ENCODE data around the gene MTCH1.
"Not testable (repeated sequence)": the region's sequence is repeated elsewhere in the genome, so short reads cannot be mapped to it uniquely, and the experiment has no call there.

MTCH1 gene

DNA sequence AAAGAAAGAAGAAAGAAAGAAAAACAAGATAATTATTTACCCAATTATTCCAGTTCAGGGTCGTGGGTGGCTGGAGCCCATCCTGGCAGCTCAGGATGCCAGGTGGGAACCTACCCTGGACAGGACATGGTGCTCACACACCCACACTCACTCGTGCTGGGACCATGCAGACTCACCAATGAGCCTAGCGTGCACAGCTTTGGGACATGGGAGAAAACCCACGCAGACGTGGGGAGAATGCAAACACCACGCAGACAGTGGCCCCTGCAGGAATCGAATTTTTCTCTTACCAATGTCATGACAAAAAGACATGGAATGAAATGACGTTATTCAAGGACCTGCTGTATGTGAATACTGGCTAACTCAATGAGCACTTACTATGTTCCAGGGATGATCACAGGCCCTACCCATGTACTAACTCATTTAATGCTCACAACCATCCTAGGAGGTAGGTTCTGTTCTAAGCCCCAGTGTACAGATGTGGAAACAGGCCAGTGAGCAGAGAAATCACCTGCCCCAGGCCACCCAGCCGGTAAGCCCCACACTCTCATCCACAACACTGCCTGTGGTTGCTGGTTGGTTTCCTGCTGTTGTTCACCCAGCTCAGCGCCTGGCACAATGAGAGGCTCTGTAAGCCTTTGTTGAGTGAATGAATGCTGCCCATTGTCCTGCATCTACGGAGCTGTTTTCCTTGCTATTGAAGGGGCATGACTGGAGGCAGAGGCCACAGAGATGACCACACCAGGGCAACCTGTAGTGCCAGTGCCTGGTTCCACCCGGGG lies 38.2 kb downstream of the MTCH1 start:
- DNase-seq: no peak

DNA sequence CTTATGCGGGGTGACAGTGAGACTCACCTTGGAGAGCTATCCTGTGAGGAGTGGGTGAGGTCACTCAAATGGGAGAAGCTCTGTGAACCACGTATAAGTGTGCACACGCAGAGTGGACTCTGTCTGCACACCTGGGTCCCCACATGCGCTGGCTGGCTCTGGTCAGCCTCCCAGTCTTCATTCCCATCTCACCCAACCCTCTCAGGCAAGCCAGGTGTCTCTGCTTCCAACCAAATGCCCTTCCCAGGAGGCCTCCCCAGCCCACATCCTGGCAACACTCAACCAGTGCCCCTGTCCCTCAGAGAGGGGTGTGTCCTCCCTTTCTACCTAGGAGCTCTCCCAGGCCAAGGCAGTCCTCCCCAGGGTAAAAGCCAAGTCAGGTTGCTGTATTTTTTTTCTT lies 39.5 kb downstream of the MTCH1 start:
- DNase-seq: no peak

DNA sequence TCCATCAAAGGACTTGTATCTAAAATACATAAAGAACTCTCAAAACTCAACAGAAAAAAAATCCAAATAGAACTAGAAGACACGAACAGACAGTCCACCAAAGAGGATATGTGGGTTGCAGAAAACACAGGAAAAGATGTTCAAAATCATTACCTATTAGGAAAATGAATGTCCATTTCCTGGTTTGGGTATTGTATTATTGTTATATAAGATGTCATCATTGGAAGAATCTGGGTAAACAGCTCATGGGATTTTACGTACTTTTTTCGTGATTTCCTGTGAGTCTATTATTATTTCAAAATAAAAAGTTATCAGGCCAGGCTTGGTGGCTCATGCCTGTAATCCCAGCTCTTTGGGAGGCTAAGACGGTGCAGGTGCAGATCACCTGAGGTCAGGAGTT lies 40.7 kb downstream of the MTCH1 start:
- DNase-seq: no peak

DNA sequence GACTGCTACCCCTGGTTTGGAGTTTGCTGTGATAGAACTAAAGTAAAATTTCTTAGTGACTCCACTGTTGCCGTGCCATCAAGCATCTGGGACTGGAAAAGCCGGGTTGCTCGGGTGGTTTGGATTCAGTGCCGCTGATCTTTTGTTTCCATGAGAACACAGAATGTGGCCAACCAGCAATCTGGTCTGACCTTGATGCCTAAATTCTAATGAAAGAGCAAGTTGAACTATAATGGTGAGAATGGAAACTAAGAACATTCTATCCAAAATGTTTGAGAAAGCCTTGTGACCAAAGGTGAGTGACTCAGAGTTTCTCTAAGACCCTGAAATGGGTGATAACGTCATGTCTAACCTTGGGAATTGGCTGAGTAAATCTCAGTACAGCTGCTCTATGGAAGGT lies 41.3 kb downstream of the MTCH1 start:
- DNase-seq: no peak

DNA sequence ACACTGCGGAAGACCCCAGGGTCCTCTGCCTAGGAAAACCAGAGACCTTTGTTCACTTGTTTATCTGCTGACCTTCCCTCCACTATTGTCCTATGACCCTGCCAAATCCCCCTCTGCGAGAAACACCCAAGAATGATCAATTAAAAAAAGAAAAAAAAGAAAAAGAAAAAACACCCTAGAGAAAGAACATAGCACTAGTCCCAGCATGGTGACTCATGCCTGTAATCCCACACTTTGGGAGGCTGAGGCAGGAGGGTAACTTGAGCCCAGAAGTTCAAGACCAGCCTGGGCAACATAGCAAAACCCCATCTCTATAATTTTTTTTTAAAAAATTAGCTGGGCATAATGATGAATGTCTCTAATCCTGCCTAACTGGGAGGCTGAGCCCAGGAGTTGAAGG lies 43.7 kb downstream of the MTCH1 start:
- not testable (repeated sequence) for DNase-seq

DNA sequence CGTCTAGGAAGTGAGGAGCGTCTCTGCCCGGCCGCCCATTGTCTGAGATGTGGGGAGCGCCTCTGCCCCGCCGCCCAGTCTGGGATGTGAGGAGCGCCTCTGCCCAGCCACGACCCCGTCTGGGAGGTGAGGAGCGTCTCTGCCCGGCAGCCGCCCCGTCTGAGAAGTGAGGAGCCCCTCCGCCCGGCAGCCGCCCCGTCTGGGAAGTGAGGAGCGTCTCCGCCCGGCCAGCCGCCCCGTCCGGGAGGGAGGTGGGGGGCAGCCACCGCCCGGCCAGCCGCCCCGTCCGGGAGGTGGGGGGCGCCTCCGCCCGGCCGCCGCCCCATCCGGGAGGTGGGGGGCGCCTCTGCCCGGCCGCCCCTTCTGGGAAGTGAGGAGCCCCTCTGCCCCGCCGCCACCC lies 44.4 kb downstream of the MTCH1 start:
- not testable (repeated sequence) for DNase-seq

DNA sequence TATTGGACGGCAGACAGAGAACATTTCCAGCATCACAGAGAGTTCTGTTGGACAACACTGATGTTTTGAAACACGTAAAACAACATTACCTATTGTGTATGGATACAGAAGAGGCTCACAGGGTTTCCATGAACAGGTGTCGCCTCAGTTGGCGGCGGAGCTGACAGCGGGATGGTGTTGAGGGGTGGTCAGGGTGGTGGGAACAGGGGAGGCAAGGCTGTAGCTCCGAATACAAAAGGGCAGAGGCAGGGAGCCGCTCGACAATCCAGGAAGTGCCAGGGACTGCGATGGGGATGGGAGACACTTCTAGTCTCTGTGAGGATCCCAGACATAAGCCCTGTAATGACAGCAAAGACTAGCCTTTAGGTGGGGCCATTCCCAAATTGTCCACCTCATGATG lies 46.0 kb downstream of the MTCH1 start:
- no peak for DNase-seq

DNA sequence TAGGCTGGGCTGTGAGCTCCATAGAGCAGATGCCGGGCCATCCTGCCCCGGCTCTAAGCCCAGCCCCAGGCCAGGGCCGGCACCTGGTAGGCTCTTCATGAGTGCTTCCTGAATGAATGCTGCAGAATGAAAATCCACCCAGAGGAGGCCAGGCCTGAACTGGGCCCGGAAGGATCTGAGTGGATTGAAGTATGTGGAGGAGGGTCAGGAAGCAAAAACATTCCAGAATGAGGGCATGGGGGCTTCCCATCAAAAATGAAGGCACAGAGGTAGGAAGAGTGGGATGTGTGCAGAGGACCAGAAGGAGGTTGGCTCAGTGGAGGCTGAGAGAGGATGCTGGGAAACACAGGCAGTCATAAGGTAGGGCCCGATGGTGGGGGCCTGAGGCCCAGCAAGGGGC lies 47.0 kb downstream of the MTCH1 start:
- not testable (repeated sequence) for DNase-seq

DNA sequence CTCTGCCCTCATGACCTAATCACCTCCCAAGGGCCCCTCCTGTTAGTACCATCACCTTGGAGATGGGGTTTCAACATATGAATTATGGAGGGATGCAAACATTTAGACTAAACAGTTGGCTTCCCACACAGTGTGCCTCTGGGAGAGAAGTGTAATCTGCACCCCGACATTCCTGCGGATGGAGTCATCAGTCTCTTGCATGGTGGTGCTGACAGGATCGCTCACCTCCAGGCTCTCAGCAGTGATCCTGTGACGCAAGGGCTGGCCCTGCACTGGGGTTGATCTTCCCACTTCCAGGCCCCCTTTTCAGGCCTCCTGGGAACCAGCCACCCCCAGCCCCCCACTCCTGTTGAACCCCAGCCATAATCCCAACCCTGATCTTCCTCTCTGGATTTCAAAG lies 47.5 kb downstream of the MTCH1 start:
- no peak for DNase-seq

DNA sequence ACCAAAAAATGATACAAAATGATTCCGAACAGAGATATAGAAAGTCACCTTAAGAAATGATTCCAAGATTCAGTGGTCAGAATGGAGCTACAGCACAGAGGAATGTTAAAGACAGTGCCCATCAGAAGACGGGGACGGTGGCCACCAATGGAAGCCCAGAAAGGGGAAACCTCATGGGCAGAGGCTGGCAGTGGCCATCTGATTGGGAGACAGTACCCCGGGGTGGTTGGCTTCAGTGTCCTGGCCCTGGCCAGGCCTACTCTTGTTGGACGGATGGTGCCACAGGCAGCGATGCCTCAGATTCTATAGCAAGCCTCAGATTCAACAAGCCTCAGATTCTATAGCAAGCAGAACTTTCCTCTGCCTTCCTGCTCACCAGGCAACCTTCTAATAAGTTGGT lies 48.1 kb downstream of the MTCH1 start:
- no peak for DNase-seq

DNA sequence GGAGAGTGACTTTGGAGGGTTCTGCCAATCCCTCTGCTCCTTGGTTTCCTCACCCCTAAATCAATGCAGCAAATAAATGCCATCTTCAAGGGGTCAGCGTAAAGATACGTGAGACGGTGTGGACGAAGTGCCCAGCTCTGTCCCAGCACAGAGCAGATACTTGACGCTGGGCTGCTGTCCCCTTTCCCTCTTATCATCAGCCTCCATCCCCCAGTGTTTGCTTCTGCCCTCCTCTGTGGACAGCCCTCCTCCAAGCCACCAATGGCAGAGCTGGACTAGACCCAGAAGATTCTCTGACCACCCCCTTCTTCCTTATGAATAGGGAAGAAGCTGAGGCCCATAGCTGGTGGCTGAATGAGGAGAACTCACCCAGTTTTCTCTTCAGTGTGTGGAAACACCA lies 49.2 kb downstream of the MTCH1 start:
- no peak for DNase-seq

DNA sequence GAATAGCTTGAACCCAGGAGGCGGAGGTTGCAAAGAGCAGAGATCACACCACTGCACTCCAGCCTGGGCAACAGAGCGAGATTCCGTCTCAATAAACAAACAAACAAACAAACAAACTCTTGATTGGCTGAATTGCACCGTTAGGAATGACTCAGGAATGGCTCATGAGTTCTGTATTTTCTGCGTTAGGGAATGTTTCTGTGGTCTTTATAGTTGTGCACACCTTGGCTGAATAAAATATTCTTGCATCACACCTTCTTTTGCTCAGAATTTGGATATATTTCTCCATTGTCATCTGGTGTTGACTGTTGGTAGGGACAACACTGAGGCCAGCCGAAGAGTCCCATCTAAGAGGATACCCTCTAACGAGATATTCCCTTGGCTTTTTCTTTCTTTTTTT lies 51.1 kb downstream of the MTCH1 start:
- DNase-seq: no peak

DNA sequence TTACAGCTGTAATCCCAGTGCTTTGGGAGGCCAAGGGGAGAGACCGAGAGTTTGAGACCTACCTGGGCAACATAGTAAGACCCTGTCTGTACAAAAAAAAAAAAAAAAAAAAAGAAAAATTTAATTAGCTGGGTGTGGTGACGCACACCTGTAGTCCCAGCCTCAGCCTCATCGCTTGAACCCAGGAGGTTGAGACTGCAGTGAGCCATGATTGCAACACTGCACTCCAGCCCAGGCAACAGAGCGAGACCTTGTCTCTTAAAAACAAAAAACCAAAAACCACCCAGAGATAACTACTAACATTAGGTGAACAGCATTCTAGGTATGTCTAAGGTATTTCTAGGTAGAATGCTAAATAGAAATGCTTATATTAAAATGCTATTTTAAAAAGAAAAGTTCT lies 52.5 kb downstream of the MTCH1 start:
- no peak for DNase-seq

DNA sequence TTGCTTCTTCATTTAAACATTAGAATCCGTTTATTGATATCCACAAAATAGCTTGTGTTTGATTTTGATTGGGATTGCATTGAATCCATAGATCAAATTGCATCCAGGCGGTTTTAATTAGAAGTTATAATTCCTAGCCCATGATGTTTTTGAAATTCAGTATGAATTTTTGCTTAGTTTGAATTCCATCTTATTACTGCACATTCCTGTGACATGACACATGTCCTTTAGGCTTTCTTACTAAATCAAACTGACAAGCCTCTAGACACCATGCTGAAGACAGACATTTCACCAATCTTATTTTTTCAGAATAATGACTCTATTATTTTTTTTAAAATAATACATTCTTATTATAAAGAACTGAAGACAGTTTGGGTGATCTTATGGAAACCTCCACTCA lies 52.9 kb downstream of the MTCH1 start:
- no peak for DNase-seq

DNA sequence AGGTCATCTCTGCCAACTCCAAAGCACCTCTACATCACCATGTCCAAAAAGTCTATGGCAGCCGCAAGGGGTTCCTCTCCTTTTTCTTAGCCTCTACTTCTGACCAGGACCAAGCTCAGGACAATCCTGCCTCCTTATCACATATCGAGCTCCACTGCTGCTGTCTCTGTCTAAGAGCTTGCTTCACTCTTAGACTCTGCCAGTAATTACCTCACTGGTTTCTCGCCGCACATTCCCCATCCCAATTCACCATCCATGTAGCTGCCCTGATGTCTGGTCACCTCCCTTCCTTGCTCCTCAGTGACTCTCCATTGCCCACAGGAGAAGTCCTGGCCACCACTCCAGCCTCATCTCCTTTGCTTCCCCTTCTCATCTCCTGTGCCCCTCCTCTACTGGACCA lies 55.5 kb downstream of the MTCH1 start:
- DNase-seq: no peak

DNA sequence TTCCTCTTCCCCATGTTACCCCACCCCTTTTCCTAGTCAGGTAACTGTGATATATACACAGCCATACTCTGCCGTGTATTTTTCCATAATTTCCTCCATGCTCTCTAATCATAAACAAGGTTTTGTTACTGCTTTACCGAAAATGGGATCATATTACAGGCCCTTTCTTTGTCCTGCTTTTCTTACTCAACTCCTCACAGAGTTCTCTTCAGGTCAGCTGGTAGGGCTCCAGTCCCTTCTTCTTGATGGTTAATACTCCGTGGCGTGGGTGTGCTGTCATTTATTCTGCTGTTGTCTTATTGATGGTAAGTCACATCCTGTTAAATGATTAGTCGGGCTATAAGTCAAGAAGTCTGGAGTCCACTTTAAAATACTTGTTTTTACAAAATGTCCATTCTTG lies 56.4 kb downstream of the MTCH1 start:
- no peak for DNase-seq

DNA sequence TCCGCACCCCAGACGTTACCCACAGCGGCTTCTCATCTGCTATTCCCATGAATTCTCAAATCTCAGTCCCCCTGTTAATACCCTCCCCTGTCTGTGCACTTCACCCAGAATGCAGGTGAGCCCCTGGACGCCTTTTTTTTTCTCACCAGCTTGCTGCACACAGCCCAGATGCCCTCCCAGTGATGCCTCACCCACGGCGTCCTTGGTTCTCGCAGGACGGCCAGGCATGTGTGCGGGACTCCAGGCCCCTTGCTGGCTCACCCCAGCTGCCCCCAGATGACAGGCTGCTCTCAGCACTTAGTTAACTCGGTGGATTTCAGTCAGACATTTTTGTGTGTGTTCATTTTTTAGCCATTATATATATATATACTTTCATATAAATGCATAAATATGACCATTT lies 56.8 kb downstream of the MTCH1 start:
- DNase-seq: no peak

DNA sequence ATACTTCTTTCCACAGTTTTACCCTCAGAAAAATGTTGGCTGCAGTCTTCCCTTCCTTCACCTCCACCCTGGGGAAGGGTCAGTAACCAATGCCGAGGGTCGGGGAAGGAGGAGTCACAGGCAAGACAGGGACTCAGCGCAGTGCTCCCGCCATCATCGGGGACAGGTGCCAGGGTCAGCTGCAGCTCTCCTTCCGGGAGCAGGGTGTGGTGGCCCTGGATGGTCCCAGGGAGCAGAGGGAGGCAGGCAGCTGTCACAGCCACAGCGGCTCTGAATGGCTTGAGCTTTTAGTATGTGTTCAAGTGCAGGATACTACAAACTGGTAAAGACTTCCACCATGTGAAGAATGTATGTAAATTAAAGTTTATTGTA lies 57.5 kb downstream of the MTCH1 start:
- no peak for DNase-seq

DNA sequence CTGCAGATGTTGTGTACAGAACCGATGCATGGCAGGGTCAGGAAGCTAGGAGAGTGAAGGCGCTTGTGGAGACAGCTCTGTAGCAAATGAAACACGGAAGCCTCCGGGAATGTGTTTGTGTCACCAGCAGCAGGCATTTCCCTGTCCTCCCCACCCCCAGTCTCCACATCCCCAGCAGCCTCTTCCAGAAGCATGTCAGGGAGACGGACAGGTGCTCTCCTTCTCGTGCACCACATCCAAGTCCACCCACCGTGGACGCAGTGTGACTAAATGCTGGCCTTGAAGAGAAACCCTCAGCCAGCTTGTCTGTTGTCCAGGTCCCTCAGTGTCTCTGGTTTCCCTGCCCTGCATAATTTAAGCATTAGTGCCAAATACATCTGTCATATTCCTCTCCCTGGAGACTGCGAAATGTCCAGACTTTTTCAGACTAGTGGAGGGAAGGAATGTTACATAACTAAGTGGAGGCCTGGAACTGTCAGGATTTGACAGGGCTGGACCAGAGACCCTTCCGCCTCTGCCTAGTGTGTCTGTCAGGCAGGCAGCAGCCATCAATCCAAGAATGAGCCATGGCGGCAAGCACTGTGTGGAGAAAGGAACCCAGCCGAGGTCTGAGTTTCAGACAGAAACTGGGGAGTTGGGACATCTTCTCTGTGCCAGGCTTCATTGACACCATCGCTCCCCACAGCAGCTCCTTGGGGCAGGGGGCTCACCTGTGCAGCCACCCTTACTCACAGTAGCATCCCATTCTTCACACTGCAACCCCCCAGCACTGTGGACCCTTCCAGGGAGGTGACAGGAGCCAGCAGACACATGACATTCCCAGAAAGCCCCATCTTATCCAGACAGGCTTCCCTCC lies 58.1 kb downstream of the MTCH1 start:
- no peak for DNase-seq

DNA sequence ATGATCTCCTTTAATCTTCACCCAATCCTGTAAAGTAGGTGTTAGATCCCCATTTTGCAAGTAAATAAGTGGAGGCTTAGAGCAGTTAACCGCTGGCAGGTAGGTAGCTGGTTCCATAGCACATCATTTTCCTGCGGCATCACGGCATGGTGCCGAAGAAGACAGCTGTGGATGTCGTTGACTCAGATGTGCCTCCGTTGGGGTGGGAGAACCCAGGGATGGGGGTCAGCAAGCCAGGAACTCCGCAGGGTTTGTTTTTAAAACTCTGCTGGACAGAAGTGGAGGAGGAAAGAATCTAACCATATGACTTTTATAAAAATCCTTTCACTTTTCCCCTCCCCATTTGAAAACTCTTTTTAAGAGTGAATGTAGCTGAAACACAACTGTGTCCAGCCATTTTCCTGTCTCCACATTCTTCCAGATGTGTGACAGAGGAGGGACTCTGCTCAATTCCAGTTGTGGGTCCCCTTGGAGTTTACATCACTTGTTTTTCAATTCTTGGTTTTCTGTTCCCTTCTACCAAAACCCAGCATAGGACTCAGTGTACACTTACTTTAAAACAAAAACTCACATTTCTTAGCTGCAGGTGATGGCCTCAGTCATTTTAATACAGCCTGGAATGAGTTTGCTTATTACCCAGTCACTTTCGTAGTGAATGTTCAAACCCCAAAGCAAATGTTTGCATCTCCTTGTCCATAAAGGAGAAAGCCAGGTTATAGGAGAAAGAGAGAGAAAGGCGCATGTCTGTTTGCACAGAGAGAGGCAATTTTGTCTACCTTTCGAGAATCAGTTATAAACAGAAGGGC lies 59.1 kb downstream of the MTCH1 start:
- no peak for DNase-seq

DNA sequence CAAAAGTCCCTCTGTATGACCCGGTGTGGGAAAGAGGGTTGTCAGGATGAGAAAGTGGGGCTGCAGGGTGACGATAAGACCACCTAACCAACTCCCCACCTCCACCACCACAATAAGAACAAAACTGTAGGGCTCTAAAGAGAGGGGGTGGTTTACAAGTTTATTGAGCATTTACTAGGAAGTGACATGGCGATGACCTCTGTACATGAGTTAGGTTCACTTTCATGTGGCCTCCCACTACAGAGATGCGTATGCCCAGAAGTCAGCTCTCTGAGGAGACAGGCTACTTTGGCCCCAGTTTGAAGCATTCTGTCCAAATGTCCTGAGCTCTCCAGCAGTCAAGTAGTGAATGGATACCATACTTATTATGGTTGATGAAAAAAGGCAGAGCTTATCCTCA lies 60.2 kb downstream of the MTCH1 start:
- DNase-seq: no peak

DNA sequence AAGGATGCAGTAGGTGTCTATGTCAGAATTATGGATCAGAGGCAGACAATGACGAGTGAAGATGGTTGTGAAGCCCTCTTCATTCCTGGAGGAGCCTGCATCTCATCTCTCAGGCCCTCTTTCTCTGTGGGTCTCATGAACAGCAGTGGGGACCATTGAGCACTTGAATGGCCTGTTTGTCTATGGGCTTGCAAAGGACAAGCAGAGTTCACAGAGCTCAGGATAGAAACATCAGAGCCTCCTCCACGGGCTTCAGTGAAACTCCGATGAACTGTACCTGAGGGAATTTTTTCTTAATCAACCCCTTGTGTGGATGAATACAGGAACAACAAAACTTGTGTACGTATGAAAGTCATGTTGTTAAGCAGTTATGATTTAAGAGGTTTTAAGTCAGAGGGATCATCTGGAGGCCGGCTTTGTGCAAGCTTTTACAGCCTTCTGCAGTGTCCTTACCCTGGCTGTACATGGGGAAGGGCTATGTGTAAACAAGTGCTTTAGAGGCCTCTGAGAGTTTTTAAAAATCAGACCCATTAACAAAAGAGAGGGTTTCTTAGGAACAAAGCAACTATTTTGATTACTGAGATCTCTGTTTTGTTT lies 61.1 kb downstream of the MTCH1 start:
- DNase-seq: no peak

DNA sequence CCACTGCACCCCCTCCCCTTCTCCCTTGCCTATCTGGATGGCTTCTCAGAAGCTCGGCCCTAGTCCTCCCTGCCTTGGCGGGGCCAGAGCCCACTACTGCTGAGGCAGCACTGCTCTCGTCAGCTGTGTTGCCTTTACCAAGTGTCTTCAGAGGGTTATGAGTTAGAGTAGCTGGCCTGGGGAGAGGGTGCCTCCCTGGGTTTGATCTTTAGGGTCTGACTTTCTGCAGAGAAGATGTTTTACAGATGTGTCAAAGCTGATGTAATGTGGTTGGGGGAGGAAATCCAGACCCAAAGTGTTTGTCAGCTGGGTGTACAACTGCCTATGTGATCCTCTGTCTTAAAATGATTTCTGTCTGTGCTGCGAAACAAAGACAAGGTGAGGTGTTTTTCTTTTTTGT lies 61.9 kb downstream of the MTCH1 start:
- no peak for DNase-seq

All from NCI-H2227 treated with DMSO at 0.1 percent for 48 hours (cell line).